Effector CD8-positive, alpha-beta T cell (primary cell): ENCODE measurements around the gene KRT10.

Experiments
- DNase-seq: peaks from one replicate; lab custom pipeline; 2025; lab: John Stamatoyannopoulos, UW

Gene KRT10

DNA sequence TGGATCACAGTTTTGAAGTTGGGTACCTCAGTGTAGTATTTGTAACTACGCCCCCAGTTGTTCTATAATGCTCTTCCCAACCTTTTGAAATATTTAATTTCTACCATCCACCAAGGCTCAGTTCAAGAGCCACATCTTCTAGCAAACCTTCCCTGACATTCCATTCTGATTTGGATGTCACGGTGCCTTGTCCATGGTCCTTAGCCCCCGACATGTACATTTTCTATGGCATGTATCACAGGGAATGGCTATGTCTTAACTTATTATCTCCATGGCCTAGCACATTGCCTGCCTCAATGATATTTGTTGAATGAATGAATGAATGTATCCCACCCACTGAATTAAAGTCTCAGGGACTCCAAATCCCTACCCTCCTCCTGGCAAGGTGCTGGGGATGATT lies 16.3 kb downstream of the KRT10 start:
- no peak for DNase-seq

GRCh38 chr17:40803617-40804082 lies 18.8 kb downstream of the KRT10 start:
- peak; percentile 59 for DNase-seq

- DNase-seq = no peak
Observed at GRCh38 chr17:40801157-40801556, 21.3 kb downstream of the KRT10 start.

DNA sequence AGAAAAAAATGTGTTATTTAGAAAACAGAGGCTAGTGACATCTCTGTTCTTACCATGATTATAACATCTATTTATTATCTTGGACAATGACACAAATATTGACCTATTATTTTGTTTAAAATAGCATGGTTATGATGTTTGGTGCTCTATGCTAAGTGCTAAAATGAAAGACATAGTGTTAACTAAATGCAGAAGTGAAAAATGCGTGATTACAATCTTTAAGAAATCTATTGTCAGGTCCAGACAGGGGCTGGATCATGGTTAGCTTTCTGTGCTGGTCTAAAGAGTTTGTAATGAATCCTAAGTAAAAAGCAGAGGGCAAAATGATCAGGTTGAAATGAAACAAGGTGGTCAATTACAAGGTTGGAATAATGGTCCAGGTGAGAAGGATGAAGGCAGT lies 22.0 kb downstream of the KRT10 start:
- DNase-seq = no peak

GRCh38 chr17:40799859-40800258 lies 22.6 kb downstream of the KRT10 start, which contains the start of gene KRT28:
KRT28 (minus strand) TSS chr17:40799959; CDS start chr17:40799893, 66 bp downstream.
- DNase-seq = no peak

GRCh38 chr17:40796846-40797245 lies 25.6 kb downstream of the KRT10 start:
- DNase-seq = no peak

GRCh38 chr17:40795019-40795667 lies 27.3 kb downstream of the KRT10 start:
- DNase-seq = no peak

DNA sequence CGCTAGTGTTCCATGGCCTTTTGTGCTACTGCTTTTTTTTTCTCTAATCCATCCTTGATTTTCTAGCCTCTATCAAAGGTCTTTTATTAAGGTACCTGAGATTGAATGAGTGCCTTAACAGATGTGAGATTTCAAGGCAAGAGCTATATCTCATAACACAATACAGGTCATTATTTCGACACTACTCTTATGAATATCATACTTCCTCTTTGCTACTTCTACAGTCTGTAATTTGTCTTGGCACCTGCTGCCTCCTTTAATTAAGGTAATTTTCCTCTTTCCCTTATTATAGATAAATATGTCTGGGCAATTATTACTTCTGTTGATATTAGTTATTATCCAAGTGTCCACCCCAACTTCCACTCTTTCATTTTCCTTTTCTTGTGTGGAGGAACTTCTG lies 27.9 kb downstream of the KRT10 start:
- no peak for DNase-seq

DNA sequence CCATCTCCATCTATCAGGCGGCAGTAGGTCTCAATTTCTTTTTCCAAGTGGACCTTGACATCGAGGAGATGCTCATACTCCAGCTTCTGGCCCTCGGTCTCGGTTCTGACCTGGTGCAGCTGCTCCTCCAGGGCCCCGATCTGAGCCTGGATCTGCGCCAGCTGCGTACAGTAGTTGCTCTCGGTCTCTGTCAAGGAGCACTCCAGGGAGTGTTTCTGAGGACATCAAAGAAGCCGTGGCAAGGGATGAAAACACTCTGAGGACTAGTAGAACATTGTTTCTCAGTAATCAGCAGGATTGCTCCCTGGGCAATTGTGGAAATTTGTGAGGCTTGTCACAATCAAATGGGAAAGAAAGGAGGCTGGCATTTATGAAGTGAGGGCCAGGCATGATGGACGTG lies 28.6 kb downstream of the KRT10 start:
- no peak for DNase-seq

GRCh38 chr17:40791787-40792436 lies 30.5 kb downstream of the KRT10 start:
- no peak for DNase-seq

DNA sequence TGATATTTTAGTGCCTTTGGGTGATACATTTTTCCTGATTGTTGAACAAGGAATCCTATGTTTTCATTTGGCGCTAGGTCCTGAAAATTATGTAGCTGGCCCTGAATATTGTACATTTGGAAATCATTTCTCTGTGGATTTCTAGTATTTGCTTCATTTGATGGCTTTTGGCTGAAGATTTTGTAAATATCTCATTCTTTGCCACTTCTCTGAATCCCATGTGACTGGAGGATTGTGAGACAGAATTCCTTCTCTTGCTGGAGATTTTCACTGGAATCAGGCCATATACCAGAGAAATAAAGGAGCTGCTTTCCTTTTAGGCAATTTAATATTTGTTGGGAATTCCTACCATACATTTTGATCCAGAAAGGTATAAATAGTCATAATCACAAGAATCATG lies 31.3 kb downstream of the KRT10 start:
- no peak for DNase-seq

DNA sequence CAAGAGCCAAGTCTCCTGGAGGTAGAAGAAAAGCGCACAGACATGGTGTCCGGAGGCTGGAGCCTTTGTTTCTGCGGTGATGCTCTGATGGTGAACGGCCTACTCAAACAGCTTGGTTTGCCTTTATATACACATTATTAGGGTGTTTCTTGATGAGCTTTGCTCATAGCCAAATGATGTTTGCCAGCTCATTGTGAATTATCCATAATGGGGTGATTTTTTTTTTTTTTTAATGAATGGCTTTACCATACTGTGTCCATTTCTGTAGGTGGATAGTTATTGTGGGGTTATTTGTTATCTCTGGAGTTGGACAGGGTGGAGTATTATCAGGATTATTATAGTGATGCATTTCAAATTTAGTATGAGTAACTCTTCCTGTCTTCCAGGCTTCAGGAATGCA lies 40.0 kb downstream of the KRT10 start, which contains the start of gene KRT27:
Gene KRT27 (minus strand): TSS at position 101 of the 400 bp plus-strand sequence. CDS start 57 bp downstream, at position 44.
- DNase-seq = no peak

GRCh38 chr17:40779181-40779909 lies 43.1 kb downstream of the KRT10 start:
- no peak for DNase-seq

DNA sequence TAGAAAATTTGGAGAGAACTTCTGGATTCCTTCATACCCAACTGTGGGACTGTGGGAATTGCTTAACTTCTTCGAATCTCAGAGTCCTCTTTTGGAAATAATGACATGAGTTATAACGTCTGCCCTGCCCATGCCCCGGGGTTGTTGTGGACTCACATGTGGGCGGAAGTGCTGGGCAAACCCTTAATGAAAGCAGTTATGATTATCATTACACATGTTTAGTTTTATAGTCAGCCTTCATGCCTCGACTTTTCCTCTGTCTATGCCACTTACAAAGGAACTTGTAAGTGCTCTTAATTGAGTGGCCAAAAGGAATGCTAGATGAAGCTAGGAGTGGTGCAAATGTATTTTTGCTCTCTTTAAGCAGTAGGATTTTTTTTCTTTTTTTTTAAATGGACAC lies 44.0 kb downstream of the KRT10 start:
- DNase-seq = no peak

DNA sequence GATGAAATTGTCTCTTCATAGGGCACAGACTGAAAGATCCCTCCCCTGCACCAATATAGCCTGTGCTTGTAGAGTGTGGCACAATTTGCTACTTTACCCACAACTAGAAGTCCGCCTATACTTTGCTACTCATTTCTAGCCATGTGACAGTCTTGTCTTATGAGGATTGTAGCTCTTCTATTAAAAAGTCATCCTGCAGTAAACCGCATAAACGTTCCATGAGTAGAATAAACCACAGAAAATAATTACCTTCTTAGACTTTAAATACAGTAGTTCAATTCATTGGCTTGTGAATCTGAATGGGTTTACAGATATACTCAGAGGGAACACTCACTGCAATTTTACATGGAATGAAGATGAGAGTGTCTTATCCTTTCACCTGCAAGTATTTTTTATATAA lies 44.4 kb downstream of the KRT10 start:
- no peak for DNase-seq

DNA sequence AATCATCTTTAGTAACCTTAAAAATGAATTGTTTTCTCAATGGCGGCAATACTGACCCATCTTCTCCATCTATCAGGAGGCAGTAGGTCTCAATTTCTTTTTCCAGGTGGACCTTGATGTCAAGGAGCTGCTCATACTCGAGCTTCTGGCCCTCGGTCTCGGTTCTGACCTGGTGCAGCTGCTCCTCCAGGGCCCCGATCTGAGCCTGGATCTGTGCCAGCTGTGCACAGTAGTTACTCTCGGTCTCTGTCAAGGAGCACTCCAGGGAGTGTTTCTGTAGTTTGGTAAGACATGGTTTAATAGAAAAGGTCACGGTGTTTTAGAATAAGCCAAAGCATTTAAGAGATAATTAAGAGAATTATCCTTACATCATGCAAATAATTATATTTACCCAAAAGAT lies 45.0 kb downstream of the KRT10 start:
- no peak for DNase-seq

- no peak for DNase-seq
Observed at GRCh38 chr17:40775945-40776344, 46.5 kb downstream of the KRT10 start.

DNA sequence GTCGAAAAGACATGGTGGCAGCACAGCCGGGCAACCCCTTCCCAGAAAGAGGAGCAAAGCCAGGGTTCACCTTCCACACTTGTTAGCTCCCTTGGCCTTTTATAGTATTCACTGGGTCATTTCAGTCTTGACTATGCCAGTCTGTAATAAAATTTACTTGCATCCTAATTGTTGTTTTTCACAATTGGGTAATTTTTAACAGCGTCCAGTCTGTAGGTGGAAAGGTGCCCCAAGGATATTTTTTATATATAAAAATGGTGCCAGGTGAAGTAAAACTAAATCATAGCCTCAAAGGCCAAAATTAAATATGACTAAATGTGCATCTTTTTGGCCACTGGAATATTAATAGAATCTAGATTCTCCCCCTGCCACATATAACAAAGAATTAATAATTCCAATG lies 50.3 kb downstream of the KRT10 start, which contains the start of gene KRT26:
Gene KRT26 (minus strand): TSS at position 101 of the 400 bp plus-strand sequence. CDS start 88 bp downstream, at position 13.
- DNase-seq = no peak
